ENCODE data around the gene UBASH3B.

- TF ChIP-seq NFIC (IDR thresholded peaks at IDR 0.05) (no peak), EP300 (IDR thresholded peaks at IDR 0.05; ENCODE audit: borderline replicate concordance) (no peak), TAF1 (IDR thresholded peaks at IDR 0.05; ENCODE audit: low read depth) (no peak), REST (IDR thresholded peaks at IDR 0.05; ENCODE audit: low read depth) (no peak), MAX (IDR thresholded peaks at IDR 0.05) (no peak), YY1 (IDR thresholded peaks at IDR 0.05; ENCODE audit: low read depth) (no peak), TEAD4 (IDR thresholded peaks at IDR 0.05) (no peak), RAD21 (IDR thresholded peaks at IDR 0.05; ENCODE audit: low read depth) (no peak), USF1 (IDR thresholded peaks at IDR 0.05) (no peak), FOXM1 (IDR thresholded peaks at IDR 0.05; ENCODE audit: borderline replicate concordance, low read depth) (no peak)
Observed at GRCh38 chr11:122786896-122787295, 131.4 kb downstream of the UBASH3B start.
